GM19397 (cell line): ENCODE data around the gene CFAP157.

Experiments used
- ATAC-seq: cut with Tn5 transposase; IDR thresholded peaks from one replicate; pipeline ENCODE4 v1.9.1; 2021; ENCODE audit warnings: mild to moderate bottlenecking, moderate library complexity; ENCODE audit not compliant: unreplicated experiment

The CFAP157 gene

DNA sequence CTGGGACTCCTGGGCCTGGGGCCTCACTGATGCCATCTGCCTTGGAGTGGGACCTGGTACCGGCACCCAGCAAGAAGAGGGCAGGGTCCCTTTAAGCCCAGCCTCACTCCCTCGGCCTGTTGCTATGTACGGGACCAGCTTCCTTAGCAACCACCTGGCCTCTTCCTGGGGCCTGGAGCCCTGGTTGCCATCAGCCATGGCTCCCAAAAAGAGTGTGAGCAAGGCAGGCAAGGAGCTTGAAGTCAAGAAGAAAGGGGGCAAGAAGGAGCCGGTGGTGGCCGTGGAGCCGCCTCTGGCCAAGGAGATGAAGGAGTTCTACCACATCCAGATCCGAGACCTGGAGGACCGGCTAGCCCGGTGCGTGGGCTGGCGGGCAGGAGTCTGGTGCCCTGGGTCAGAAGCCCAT, at the start of gene CFAP157:
TSS of gene CFAP157 (plus strand) at position 153 of the 406 bp plus-strand sequence. CDS start at position 197, 44 bp downstream.
- ATAC-seq = no peak

DNA sequence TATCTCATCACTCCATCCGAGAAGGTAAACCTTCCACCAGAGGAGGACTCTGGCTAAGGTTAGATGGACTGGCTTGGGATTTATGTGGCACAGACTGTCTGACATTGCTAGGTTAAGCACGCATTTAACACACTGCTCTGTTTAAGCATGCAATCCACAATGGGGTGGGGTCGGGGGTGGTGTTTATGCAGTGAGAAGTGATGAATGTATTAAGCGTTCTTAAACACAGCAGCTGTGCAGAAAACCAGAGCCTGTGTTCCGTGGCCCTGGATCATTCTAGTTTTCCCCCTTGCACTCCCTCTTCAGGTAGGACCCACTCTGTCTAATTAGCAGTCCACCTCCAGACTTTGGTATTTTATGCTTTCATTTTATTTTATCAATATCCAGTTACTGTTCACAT, 48.4 kb upstream of the CFAP157 start:
- no peak for ATAC-seq

DNA sequence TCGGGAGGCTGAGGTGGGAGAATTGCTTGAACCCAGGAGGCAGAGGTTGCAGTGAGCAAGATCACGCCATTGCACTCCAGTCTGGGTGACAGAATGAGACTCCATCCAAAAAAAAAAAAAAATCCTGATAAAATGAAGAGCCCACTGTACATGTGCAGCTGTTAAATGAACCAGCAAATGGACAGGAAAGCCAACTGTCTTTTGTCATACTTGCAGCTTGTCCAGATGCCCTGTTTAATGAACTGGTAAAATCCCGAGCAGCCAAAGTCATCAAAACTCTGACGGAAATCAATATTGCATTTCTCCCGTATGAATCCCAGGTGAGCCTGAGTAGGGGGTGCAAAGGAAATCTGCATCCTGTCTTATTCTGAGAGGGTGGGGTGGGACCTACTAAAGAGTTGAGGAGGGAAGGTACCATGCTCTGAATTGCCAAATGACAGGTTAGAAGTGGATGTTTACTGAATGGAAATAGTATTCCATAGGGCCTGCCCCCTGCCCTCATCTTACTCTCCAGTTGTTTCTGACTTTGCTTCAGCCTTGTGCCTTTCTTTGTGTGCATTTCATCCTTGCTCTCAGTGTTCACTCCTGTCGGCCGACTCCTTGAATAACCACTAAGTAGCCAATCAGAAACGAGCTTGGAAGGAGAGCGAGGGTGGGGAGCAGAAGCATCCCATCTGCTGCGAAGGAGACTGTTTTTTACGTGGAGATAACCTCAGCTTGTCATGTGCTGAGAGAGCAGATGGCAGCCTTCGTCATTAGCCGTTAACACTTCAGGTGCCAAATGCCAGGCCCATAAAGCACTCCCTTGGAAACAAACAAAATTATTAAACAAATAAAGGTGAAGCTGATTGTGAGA, 45.7 kb upstream of the CFAP157 start:
- ATAC-seq = no peak

DNA sequence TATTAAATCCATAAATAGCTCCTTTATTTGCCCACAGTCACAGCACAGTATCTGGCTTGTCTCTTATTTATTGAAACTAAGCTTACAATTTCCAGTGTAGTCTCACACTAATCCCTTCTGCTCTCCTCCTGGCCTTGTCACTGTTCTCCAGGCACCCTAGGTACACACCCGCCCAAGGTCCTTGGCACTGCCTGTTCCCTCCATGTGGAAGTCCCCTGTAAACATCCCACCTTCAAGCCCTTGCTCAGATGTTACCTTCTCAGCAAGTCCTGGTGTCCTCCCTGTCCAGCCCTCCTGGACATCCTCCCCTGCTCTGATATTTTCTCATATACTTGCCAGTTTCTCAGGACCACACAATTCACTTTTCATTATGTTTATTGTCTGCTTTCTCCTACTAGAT, 44.2 kb upstream of the CFAP157 start:
- ATAC-seq = no peak

DNA sequence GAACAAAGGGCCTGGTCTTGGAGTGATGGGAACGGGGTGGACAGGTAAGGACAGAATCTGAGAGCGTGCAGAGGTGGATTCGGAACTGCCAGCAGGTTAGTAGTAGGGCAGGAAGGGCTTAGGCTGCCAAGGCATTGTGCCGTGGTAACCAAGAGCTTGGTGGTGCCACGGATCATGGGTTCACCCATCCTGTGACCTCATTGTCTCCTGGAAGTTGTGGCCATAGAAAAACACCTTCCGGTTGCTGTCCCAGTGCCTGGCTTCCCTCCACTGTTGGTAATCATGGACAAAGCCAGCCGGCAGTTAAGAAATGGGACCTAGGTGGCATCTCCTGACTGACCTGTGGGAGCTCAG, 42.5 kb upstream of the CFAP157 start:
- no peak for ATAC-seq

DNA sequence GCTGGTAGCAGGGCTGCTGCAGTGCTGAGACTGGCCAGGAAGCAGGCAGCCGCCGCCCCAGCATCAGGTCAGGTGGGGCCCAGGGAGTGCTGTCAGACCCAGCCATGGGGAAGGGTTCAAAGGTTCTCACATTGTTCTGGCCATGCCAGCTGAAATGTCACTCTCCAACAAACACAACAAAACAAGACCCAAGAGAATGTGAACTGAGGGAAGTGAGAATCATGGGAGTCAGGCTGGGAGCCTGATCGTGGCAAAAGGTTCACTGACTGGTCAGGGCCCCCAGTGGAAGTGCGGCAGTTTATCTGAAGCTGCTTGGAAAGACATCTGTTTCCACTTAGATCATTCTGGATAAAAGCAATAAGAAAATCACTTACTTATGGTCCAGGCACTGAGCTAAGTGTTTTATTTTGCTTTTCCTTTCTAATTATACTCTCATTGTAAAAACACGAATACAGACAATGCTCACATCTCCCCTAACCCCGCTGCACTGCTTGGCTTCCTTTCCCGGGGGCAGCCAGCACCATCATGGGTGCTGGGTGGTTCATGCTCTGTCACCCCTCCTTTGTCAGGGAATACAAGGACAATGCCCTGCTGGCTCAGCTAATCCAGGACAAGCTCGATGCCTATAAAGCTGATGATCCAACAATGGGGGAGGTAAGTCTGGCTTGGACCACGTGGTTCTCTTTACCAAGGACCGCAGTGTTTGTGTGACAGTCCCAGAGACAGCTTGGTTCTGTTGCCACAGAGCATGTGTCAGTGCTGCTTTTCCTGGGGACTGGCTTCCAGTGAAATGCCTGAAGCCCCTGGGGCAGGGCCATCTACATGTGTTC, 41.9 kb upstream of the CFAP157 start:
- ATAC-seq = no peak

DNA sequence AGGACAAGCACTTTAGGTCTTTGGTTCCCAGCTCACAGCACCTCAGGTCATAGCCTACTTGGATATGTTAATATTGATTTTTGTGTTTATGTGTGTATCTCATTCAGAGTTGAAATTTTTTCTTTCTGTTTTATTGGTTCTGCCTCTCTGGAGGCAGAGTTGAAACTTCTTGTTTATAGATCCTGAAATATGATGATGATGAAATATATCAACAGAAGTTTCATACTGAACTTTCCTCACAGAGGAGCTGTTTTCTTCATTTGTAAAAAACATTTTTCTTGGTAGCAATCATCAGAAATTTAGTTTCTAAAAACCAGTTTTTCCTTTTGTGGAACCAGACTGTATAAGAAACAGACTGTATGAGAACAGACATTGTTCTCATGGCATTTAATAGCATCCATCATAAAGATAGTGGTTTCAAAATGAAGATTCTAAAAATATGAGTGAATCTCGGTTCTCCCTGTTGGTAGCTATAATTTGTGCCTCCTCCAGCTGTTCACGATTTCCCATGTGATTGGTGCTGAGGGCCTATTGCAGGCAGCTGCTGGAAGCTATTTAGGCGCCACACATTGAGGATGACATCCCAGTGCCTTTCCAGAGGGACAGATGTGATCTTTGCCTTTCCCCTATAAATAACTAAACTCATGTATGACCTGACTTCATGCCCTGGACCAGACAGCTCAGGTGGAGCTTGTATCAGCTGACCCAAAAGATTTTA, 39.5 kb upstream of the CFAP157 start:
- ATAC-seq = no peak

DNA sequence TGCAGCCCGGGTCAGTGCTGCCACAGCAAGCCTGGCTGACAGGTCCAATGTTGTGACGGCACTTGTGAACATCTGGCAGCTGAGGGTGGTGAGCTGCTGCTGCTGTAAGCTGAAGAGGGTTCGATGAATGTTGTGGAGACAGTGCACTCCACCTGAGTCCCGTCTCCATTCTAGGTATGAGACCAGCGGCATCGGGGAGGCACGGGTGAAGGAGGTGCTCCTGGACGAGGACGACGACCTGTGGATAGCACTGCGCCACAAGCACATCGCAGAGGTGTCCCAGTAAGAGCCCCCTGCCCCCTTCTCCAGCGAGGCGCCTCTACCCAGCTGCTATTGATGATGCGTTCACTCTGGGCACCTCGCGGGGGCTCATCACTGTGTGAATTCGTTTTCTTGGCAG, 38.9 kb upstream of the CFAP157 start:
- ATAC-seq = no peak

DNA sequence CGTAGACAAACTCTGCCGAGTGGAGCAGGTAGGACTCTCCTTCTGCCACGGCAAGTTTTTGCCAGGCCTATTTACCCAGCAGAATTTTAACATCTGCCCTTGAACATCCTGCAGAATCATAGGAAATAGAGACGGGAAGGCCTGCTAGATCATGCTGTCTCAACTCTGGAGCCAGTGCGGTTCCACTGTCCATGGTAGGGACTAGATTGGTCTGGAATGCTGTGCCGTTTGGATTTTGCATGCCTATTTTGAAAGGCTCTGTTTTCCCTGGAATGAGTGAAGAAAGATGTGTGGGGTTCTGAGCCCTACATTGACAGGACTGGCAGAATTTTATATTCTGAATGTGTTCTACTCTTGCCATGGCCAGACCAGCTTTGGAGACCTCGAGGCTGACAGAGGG, 33.6 kb upstream of the CFAP157 start:
- ATAC-seq = no peak

DNA sequence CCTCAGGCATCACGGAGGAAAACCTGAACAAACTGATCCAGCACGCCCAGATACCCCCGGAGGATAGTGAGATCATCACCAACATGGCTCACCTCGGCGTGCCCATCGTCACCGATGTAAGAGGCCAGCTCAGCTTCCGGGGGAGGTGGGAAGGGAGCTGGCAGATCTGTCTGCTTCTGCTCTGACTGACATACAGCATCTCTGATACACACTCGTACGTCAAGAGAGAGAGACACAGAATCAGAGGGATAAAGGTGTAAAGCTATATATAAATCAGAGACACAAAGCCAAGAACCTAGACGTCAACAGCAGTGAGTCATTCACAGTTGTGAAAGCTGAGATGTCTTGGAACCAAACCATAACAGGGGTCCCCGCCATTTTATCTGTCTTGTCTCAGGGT, 30.1 kb upstream of the CFAP157 start:
- no peak for ATAC-seq

DNA sequence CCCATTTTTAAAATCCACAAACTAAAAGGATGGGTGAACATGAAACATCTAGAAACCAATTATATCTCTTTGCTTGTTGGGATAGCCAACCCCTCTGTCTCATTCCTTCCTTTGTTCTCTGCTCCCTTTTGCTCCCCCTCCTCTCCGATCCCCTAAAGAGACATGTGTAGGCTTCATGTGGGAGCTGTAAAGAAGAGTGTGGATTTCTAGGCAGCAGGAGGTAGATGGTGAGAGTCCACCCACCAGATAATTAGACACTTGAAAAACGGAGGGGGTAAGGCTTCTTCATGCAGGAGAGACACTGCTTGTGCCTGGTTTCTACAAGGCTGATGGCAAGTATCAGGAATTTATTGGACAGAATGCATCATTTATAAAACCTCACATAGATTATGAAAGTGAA, 27.3 kb upstream of the CFAP157 start:
- ATAC-seq = no peak

DNA sequence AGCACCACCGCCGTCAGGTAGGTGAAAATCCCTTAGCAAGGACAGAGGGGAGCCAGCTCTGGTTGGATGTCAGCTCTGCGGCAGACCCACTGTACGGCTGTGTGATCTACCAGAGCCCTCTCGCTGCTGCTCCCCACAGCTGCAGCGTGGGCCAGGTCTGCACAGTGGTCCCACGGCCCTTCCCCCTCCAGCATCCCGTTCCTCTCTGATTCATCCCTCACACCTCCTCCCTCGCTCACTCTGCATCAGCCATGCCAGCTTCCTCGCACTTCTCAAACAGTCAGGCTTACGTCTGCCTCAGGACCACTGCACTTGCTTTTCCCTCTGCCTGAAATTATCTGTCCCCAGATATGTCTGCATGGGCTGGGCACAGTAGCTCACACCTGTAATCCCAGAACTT, 26.6 kb upstream of the CFAP157 start:
- no peak for ATAC-seq

DNA sequence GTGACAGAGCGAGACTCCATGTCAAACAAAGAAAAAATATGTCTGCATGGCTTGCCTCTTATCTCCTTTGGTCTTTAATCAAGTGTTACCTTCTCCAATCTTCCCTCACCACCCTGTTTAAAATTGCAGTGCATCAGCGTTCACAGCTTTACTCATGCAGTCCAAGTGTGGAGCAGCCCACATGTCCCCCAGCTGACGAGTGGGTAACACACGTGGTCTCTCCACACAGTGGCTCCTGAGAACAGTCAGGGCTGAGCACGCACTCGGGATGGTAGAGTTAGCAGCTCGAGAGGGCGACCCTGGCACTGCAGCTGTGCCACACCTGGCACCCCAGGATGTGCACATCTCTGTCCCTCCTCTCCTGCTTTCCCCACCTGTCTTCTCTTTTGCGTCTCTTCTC, 25.9 kb upstream of the CFAP157 start:
- ATAC-seq = no peak

DNA sequence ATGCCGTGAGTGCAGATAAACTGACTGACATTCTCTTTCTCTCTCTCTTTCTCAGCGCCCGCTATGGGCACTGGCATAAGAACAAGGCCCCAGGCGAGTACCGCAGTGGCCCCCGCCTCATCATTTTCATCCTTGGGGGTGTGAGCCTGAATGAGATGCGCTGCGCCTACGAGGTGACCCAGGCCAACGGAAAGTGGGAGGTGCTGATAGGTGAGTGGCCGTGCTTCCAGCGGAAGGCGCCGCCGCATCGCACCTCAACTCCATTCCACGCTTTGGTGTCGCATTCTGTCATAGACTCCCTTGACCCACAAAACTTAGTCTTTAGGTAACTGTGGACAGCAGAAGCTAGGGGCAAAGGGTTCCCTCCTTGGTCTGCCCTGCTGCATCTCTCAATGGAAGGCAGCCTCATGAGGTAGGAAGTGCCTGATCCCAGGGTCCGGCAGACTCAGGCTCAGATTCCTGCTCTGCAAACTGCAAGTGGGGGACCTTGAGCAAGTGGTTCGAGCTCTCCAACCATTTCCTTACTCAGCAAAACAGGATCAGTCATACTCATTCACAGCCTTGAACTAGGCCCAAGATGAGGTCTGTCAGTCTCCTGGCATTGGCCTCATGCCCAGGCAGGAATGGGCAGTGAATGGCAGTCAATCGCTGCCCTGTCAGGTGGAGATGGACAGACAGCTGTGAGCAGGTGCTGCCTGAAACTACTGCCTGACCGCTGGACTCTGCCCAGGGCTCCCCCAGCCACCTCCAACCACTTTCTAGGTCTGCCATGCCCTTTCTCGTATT, 24.2 kb upstream of the CFAP157 start:
- no peak for ATAC-seq

DNA sequence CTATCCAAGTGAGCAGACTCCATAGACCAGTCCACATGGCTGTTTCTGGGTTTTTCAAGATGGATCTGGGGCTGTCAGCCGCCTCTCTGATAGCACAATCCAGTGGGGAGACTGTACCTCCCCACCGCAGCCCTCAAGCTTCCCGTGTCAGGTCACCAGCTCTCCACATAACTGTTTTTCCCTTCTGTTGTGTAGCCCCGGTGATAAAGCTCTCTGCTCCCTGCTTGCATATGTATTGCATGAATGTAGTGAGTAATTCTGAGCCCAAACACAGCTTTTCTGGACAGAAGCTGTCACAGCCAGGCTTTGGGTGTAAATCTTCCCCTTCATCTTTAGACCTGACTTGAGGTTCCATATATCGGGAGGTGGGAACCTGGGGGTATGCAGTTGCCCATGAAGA, 23.1 kb upstream of the CFAP157 start:
- ATAC-seq = no peak

DNA sequence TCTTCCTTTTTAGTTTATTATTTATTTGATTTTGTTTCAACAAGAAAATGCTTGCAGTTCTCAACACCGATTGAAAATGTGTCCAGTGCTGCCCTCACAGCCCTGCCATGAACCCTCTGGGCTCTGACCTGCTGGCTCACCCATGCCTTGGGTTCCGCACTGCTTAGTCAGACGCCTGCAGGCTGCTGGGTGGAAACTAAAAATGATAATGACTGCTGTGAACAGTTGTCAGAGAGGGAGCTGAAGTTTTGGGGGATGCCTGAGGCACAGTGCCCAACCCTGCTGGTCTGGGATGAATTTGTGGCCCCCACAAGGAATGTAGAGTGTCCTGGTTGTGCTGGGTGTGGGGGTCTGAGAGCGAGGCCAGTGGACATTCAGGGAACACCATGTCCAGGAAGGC, 22.2 kb upstream of the CFAP157 start:
- no peak for ATAC-seq

DNA sequence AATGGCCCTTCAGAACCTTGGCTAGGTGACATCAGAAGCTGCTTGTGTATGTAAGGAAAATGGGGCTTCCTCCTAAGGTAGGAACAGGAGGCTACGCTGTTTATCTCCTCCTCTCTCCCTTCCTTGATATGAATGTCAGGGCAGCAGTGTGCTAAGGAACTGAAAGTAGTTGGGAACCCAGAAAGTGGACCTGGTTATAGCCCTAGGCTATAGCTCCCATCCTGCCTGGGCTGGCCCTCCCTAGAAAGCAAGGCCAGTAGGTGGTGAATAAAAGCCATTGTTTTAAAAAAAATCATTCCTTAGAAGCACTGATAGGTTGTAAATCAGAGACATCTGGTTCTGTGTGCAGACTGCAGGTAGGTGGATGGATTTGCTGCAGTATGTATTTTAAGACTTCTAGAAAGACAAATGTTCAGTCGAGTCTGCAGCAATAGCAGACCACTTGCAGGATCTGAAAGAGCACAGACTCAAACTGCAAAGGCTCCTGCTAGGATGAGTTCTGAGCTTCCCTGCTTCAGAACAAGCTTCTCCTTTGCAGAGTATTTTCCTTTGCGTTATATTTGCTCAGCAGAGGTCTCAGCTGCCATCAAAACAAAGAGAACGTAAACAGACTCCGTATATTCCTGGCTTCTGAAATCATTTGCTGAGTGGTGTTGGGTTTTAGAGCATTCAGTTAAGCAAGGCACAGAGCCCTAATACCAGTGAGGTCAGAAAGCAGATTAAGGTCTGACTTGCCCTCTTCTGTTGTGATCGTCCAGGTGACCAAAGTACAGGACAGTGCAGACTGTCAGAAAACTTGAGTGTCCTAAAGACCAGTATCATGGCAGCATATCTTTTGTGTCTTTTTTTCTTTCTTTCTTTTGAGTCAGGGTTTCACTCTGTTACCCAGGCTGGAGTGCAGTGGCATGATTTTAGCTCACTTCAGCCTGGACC, 20.1 kb upstream of the CFAP157 start:
- ATAC-seq = no peak

DNA sequence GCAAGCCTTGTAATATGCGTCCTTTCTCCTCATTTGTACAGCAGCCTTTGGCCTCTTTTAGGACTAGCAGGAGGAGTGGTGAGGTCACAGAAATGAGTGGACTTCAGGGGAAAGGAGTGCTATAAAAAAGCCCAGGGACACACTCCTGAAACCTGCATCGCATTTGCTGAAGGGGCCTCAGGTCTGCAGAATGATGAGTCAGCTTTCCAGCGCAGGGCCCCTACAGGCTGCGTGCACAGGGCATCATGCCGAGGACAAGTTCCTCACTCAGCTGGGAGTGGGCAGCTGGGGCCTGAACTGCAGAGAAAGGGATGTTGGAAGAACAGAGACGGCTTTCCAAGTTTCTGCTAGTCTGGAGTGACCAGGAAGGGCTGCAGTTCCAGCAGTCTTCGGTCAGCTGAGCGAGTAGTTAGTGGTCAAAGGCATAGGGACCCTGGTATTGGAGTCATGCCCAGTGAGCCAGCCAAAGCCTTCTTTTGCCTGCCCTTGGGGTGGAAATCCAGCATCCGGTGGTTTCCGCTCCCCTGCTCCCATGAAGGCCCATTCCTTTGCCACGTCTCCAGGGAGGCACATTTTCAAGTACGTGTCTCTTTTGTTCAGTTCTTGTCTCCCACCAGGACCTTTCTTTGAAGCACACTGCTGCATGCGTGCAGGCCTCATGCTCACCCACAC, 17.3 kb upstream of the CFAP157 start:
- ATAC-seq = no peak

DNA sequence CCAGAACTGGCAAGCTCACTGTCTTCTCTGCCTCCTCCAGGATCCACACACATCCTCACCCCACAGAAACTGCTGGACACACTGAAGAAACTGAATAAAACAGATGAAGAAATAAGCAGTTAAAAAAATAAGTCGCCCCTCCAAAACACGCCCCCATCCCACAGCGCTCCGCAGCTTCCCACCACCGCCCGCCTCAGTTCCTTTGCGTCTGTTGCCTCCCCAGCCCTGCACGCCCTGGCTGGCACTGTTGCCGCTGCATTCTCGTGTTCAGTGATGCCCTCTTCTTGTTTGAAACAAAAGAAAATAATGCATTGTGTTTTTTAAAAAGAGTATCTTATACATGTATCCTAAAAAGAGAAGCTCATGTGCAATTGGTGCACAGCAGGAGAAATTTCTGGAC, 16.1 kb upstream of the CFAP157 start:
- no peak for ATAC-seq
